Measurements from ENCODE around the gene BARHL2. TPM values are rescaled to one million over a fixed set of nuclear protein-coding genes. Genes with fewer than 3 reads are reported as not detected.

Gene BARHL2
- total RNA-seq, 5 donors from 2014 or later (not counting 1 experiment from before 2014, with no cell fraction given), result not detected

DNA sequence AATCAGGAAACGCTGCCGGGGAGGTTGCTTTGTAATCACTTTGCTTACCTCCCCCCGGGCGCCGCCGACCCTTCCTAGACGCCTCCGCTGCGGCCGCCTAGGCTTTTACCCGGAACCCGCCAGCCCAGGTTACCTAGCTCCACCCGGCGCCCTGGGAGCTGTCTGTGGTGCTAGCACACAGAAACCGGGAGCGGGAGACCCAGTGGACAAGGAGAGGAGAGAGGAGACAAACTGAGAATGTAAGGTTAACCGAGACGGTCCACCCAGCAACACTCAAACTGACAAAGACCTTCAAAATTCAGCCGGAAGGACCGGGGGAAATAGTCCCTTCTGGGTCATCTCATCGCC lies 9.8 kb downstream of the BARHL2 start:
- Mint-ChIP-seq H3K4me1 (peaks cover 15 to 19% (median 16%) of the 10 kb centered on the region in 3 donors), H3K27me3 (peaks cover 60 to 88% of the 10 kb centered on the region in 2 donors), H3K27ac (no peak overlapping the region), H3K36me3 (no peaks in the 10 kb centered on the region), H3K4me3 (peak overlapping the region in 1 of 3 donors; percentile 44), H3K9me3 (no peaks in the 10 kb centered on the region)
- POLR2A ChIA-PET, result no interaction called here
- Histone ChIP-seq H3K36me3 (ENCODE audit: control insufficient read depth in 2 of 2, extremely low read depth in 1 of 2, insufficient read depth in 1 of 2, low read length in 1 of 2) (no peaks in the 10 kb centered on the region), H3K4me1 (ENCODE audit: control insufficient read depth in 1 of 2, extremely low read depth in 1 of 2, insufficient read depth in 2 of 2, low read length in 2 of 2) (peaks cover 3 to 18% of the 10 kb centered on the region in 2 experiments), H3K27me3 (replicated peaks in 1 of 2; ENCODE audit: control insufficient read depth in 2 of 2, extremely low read depth in 1 of 2, insufficient read depth in 2 of 2, low read length in 1 of 2) (peaks cover 46 to 72% of the 10 kb centered on the region in 2 experiments), H3K27ac (ENCODE audit: low read length) (no peak overlapping the region), H3K9me3 (peaks cover 2% of the 10 kb centered on the region), H3K4me3 (ENCODE audit: control insufficient read depth in 1 of 2, extremely low read depth in 1 of 2, low read length in 1 of 2) (no peak overlapping the region)
- ATAC-seq (replicated peaks in 1 of 4) (peak in 2 of 4 experiments; percentile 52 to 64), DNase-seq (no peak)
- CTCF ChIA-PET, result no interaction called here
- WGBS (ENCODE audit: insufficient coverage), result 4% methylated on average over 9 of the region's 21 CpGs

DNA sequence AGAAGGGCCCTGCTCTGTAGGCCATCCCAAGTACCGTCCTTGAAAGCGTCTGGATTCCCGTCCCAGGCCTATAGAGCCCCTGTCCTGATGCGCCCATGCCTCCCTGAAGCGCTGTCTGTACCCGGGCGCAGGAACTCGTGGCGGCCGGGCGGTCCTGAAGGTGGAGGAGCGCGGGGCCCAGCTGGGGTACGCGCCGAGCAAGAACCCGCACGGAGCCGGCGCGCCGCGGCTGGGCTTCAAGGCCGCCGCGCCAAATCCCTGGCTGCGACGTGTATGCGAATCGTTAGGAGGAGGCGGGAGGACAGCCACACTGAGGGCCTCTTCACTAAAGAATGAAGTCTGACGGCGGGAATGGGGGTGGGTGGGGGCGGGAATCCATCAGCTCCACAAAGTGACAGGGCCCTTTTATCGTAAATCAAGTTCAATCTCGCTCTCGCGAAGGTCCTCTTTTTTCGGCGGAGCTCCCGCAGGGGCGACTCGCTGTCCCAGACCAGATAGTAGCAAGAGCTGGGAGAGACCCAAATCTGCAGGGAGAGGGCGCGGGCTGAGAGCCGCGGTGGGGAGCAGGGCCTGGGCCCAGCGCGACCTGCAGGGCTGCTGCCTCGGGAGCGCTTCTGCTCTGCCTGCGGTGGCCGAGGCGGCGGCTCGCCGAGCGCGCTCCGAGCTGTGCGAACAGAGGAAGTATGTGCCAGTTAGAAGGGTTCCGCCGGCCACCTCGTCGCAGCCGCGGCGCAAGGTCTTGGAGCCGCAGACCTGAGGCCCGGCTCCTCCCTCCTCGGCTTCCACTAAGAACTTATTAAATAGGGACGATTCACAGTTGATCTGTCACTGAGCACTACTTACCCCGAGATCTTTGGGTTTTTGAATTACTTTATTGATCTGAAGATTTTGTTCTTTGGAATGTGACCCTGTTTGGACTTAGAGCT lies 10.4 kb downstream of the BARHL2 start:
- POLR2A ChIA-PET, result no interaction called here
- Histone ChIP-seq H3K36me3 (ENCODE audit: control insufficient read depth in 2 of 2, extremely low read depth in 1 of 2, insufficient read depth in 1 of 2, low read length in 1 of 2) (no peaks in the 10 kb centered on the region), H3K27me3 (replicated peaks in 1 of 2; ENCODE audit: control insufficient read depth in 2 of 2, extremely low read depth in 1 of 2, insufficient read depth in 2 of 2, low read length in 1 of 2) (peaks cover 48 to 66% of the 10 kb centered on the region in 2 experiments), H3K4me3 (ENCODE audit: control insufficient read depth in 1 of 2, extremely low read depth in 1 of 2, low read length in 1 of 2) (peak overlapping the region in 1 of 2 donors; percentile 40), H3K9me3 (peaks cover 2% of the 10 kb centered on the region), H3K27ac (ENCODE audit: low read length) (no peak overlapping the region), H3K4me1 (ENCODE audit: control insufficient read depth in 1 of 2, extremely low read depth in 1 of 2, insufficient read depth in 2 of 2, low read length in 2 of 2) (peaks cover 3 to 18% of the 10 kb centered on the region in 2 experiments)
- Mint-ChIP-seq H3K9me3 (no peaks in the 10 kb centered on the region), H3K36me3 (no peaks in the 10 kb centered on the region), H3K4me3 (peak overlapping the region in 2 of 3 donors; percentile 17 to 44), H3K4me1 (peaks cover 15 to 19% (median 16%) of the 10 kb centered on the region in 3 donors), H3K27me3 (peaks cover 63 to 88% of the 10 kb centered on the region in 2 donors), H3K27ac (no peak overlapping the region)
- ATAC-seq (replicated peaks in 1 of 4) (peak; percentile 46 to 69 (median 66)), DNase-seq (no peak)
- CTCF ChIA-PET, result no interaction called here
- WGBS (ENCODE audit: insufficient coverage), result 5% methylated on average over 57 of the region's 73 CpGs

DNA sequence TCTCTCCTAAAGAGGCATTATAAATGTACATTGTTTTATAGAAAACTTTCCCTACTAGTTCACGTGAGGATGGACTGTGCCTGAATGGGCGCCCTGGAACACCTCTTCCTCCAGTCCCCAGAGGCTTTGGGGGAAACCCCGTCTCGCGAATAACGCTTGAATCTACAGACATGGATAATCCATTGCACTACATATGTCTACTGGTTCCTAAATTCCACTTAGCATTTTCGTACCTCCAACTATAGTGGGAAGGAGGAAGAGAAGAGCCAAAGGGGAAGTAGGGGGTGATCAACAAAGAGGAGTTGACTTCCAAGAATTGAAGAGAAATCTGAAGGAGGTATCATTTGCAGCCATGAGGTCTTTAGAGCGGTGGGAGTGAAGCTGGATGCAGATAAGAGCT lies 11.1 kb downstream of the BARHL2 start:
- CTCF ChIA-PET, result interaction anchor here in 1 of 2 donors (0.6 kb wide), 1 partner anchor 71 kb away, joined by 3 read pairs; no protein-coding TSS in a partner anchor
- 20% methylated on average over 1 of the region's 8 CpGs for WGBS (ENCODE audit: insufficient coverage)
- no peak overlapping the region for H3K4me3 ChIP-seq (ENCODE audit: control insufficient read depth in 1 of 2, extremely low read depth in 1 of 2, low read length in 1 of 2)
- Mint-ChIP-seq H3K27me3 (peaks cover 67 to 85% of the 10 kb centered on the region in 2 donors), H3K36me3 (no peaks in the 10 kb centered on the region), H3K27ac (peak overlapping the region in 1 of 2 donors; percentile 61), H3K9me3 (no peaks in the 10 kb centered on the region), H3K4me1 (peaks cover 15 to 16% (median 15%) of the 10 kb centered on the region in 3 donors), H3K4me3 (peak overlapping the region in 1 of 3 donors; percentile 44)
- no peaks in the 10 kb centered on the region for H3K36me3 ChIP-seq (ENCODE audit: control insufficient read depth in 2 of 2, extremely low read depth in 1 of 2, insufficient read depth in 1 of 2, low read length in 1 of 2)
- POLR2A ChIA-PET, result no interaction called here
- peaks cover 3 to 18% of the 10 kb centered on the region in 2 experiments for H3K4me1 ChIP-seq (ENCODE audit: control insufficient read depth in 1 of 2, extremely low read depth in 1 of 2, insufficient read depth in 2 of 2, low read length in 2 of 2)
- no peak overlapping the region for H3K27ac ChIP-seq (ENCODE audit: low read length)
- H3K9me3 ChIP-seq, result peaks cover 2% of the 10 kb centered on the region
- DNase-seq, result no peak
- no peak for ATAC-seq (replicated peaks in 1 of 4)
- H3K27me3 ChIP-seq (replicated peaks in 1 of 2; ENCODE audit: control insufficient read depth in 2 of 2, extremely low read depth in 1 of 2, insufficient read depth in 2 of 2, low read length in 1 of 2), result peaks cover 48 to 61% of the 10 kb centered on the region in 2 experiments

DNA sequence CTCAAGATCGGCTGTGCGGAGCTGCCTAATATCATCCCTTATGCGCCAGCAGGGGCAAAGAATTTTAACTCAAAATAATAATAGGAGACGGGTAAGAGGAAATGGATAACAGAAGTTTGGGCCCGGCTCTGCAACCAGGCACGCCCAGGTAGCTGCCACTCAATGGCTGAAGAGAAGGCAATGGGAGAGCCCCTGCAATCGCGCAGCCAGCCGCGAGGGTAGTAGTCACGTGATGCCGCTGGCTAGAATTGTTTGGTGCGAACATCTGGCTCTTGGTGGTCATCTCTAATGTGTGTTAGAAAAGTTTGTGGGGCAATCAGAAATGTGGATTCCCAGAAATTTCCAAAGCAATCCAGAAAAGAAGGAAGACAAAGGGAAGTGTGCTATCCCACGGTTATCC lies 12.3 kb downstream of the BARHL2 start:
- POLR2A ChIA-PET, result no interaction called here
- H3K4me1 ChIP-seq (ENCODE audit: control insufficient read depth in 1 of 2, extremely low read depth in 1 of 2, insufficient read depth in 2 of 2, low read length in 2 of 2), result peaks cover 3 to 16% of the 10 kb centered on the region in 2 experiments
- peaks cover 43 to 50% of the 10 kb centered on the region in 2 experiments for H3K27me3 ChIP-seq (replicated peaks in 1 of 2; ENCODE audit: control insufficient read depth in 2 of 2, extremely low read depth in 1 of 2, insufficient read depth in 2 of 2, low read length in 1 of 2)
- H3K27ac ChIP-seq (ENCODE audit: low read length), result no peak overlapping the region
- CTCF ChIA-PET, result no interaction called here
- Mint-ChIP-seq H3K36me3 (no peaks in the 10 kb centered on the region), H3K4me1 (peaks cover 15 to 16% (median 15%) of the 10 kb centered on the region in 3 donors), H3K27me3 (peaks cover 66 to 73% of the 10 kb centered on the region in 2 donors), H3K27ac (no peak overlapping the region), H3K9me3 (no peaks in the 10 kb centered on the region), H3K4me3 (no peak overlapping the region)
- H3K36me3 ChIP-seq (ENCODE audit: control insufficient read depth in 2 of 2, extremely low read depth in 1 of 2, insufficient read depth in 1 of 2, low read length in 1 of 2), result no peaks in the 10 kb centered on the region
- ATAC-seq (replicated peaks in 1 of 4), result no peak
- peaks cover 2% of the 10 kb centered on the region for H3K9me3 ChIP-seq
- 0% methylated on average over 1 of the region's 14 CpGs for WGBS (ENCODE audit: insufficient coverage)
- no peak for DNase-seq
- no peak overlapping the region for H3K4me3 ChIP-seq (ENCODE audit: control insufficient read depth in 1 of 2, extremely low read depth in 1 of 2, low read length in 1 of 2)

GRCh38 chr1:90694846-90695245 lies 22.3 kb downstream of the BARHL2 start:
- Mint-ChIP-seq H3K4me3 (no peak overlapping the region), H3K4me1 (no peaks in the 10 kb centered on the region), H3K27ac (no peak overlapping the region), H3K36me3 (no peaks in the 10 kb centered on the region), H3K27me3 (peaks cover 26 to 36% of the 10 kb centered on the region in 2 donors), H3K9me3 (no peaks in the 10 kb centered on the region)
- H3K27me3 ChIP-seq (replicated peaks in 1 of 2; ENCODE audit: control insufficient read depth in 2 of 2, extremely low read depth in 1 of 2, insufficient read depth in 2 of 2, low read length in 1 of 2), result peaks cover 3 to 8% of the 10 kb centered on the region in 2 experiments
- ChIA-PET CTCF (interaction anchor here in 1 of 2 donors (0.6 kb wide), 1 partner anchor 230 kb away, joined by 3 read pairs; no protein-coding TSS in a partner anchor), POLR2A (interaction anchor here in 1 of 2 donors (0.6 kb wide), 1 partner anchor 241 kb away, joined by 3 read pairs; no protein-coding TSS in a partner anchor)
- no peaks in the 10 kb centered on the region for H3K36me3 ChIP-seq (ENCODE audit: control insufficient read depth in 2 of 2, extremely low read depth in 1 of 2, insufficient read depth in 1 of 2, low read length in 1 of 2)
- no peaks in the 10 kb centered on the region for H3K4me1 ChIP-seq (ENCODE audit: control insufficient read depth in 1 of 2, extremely low read depth in 1 of 2, insufficient read depth in 2 of 2, low read length in 2 of 2)
- WGBS (ENCODE audit: insufficient coverage), result 50% methylated on average over 1 of the region's 3 CpGs
- ATAC-seq (replicated peaks in 1 of 4) (no peak), DNase-seq (no peak)
- no peak overlapping the region for H3K4me3 ChIP-seq (ENCODE audit: control insufficient read depth in 1 of 2, extremely low read depth in 1 of 2, low read length in 1 of 2)
- H3K27ac ChIP-seq (ENCODE audit: low read length), result no peak overlapping the region
- H3K9me3 ChIP-seq, result no peaks in the 10 kb centered on the region

DNA sequence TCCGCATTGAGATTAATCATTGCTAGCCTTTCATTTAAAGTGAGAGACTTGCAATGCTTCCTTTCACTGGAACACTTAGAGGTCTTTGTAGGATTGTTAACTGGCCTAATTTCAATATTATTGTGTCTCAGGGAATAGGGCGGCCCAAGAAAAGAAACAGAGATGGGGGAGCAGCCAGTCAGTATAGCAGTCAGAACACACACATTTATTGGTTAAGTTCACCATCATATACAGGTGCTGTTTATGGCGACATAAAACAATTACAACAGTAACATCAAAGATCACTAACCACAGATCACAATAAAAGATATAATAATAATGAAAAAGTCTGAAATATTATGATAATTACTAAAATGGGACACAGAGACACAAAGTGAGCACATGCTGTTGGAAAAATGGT lies 29.4 kb downstream of the BARHL2 start:
- CTCF ChIA-PET, result no interaction called here
- ATAC-seq (replicated peaks in 1 of 4), result no peak
- H3K27me3 Mint-ChIP-seq, result peaks cover 20 to 26% of the 10 kb centered on the region in 2 donors

More for the DNA sequence above, 29.4 kb downstream of the BARHL2 start:
- Histone ChIP-seq H3K4me3 (ENCODE audit: control insufficient read depth in 1 of 2, extremely low read depth in 1 of 2, low read length in 1 of 2) (no peak overlapping the region), H3K36me3 (ENCODE audit: control insufficient read depth in 2 of 2, extremely low read depth in 1 of 2, insufficient read depth in 1 of 2, low read length in 1 of 2) (no peaks in the 10 kb centered on the region), H3K27ac (ENCODE audit: low read length) (no peak overlapping the region), H3K27me3 (replicated peaks in 1 of 2; ENCODE audit: control insufficient read depth in 2 of 2, extremely low read depth in 1 of 2, insufficient read depth in 2 of 2, low read length in 1 of 2) (peaks cover 0 to 6% of the 10 kb centered on the region in 2 experiments), H3K4me1 (ENCODE audit: control insufficient read depth in 1 of 2, extremely low read depth in 1 of 2, insufficient read depth in 2 of 2, low read length in 2 of 2) (no peaks in the 10 kb centered on the region), H3K9me3 (no peaks in the 10 kb centered on the region)
- H3K27ac Mint-ChIP-seq, result no peak overlapping the region
- no peak for DNase-seq
- no peaks in the 10 kb centered on the region for H3K9me3 Mint-ChIP-seq
- no peaks in the 10 kb centered on the region for H3K4me1 Mint-ChIP-seq
- WGBS (ENCODE audit: insufficient coverage), result no CpG with 5 or more reads among the region's 3 CpGs
- H3K4me3 Mint-ChIP-seq, result no peak overlapping the region
- POLR2A ChIA-PET, result no interaction called here
- no peaks in the 10 kb centered on the region for H3K36me3 Mint-ChIP-seq
